HG03469 (cell line): ENCODE results near the gene ADAMTS3.

Experiments
- ATAC-seq: cut with Tn5 transposase; IDR thresholded peaks from one replicate; pipeline ENCODE4 v1.9.1; 2021; ENCODE audit warnings: mild to moderate bottlenecking, moderate library complexity, moderate number of reproducible peaks; ENCODE audit not compliant: unreplicated experiment

Gene ADAMTS3

GRCh38 chr4:72422416-72422815, 146.6 kb downstream of the ADAMTS3 start:
- ATAC-seq = no peak

- ATAC-seq = no peak
Measured at GRCh38 chr4:72418458-72418857, 150.6 kb downstream of the ADAMTS3 start.

GRCh38 chr4:72410158-72410557, 158.9 kb downstream of the ADAMTS3 start:
- ATAC-seq = no peak

GRCh38 chr4:72408568-72408967, 160.5 kb downstream of the ADAMTS3 start:
- ATAC-seq = no peak

- ATAC-seq = no peak
Measured at GRCh38 chr4:72405417-72405816, 163.6 kb downstream of the ADAMTS3 start.

- ATAC-seq = no peak
Measured at GRCh38 chr4:72397314-72397713, 171.7 kb downstream of the ADAMTS3 start.

GRCh38 chr4:72394012-72394663, 174.9 kb downstream of the ADAMTS3 start:
- no peak for ATAC-seq

- ATAC-seq = no peak
Measured at GRCh38 chr4:72391281-72391680, 177.7 kb downstream of the ADAMTS3 start.

- ATAC-seq = no peak
Measured at GRCh38 chr4:72390409-72390808, 178.6 kb downstream of the ADAMTS3 start.

- no peak for ATAC-seq
Measured at GRCh38 chr4:72388521-72388920, 180.5 kb downstream of the ADAMTS3 start.

GRCh38 chr4:72387959-72388358, 181.1 kb downstream of the ADAMTS3 start:
- no peak for ATAC-seq

- ATAC-seq = no peak
Measured at GRCh38 chr4:72383439-72383838, 185.6 kb downstream of the ADAMTS3 start.

- ATAC-seq = no peak
Measured at GRCh38 chr4:72378901-72379300, 190.1 kb downstream of the ADAMTS3 start.

- no peak for ATAC-seq
Measured at GRCh38 chr4:72377491-72378194, 191.4 kb downstream of the ADAMTS3 start.

GRCh38 chr4:72376901-72377300, 192.1 kb downstream of the ADAMTS3 start:
- ATAC-seq = no peak

GRCh38 chr4:72375073-72375736, 193.8 kb downstream of the ADAMTS3 start:
- no peak for ATAC-seq

GRCh38 chr4:72374159-72374558, 194.9 kb downstream of the ADAMTS3 start:
- no peak for ATAC-seq

GRCh38 chr4:72366601-72367000, 202.4 kb downstream of the ADAMTS3 start:
- no peak for ATAC-seq

GRCh38 chr4:72365981-72366380, 203.0 kb downstream of the ADAMTS3 start:
- ATAC-seq = no peak

- no peak for ATAC-seq
Measured at GRCh38 chr4:72365016-72365415, 204.0 kb downstream of the ADAMTS3 start.

GRCh38 chr4:72360075-72360474, 208.9 kb downstream of the ADAMTS3 start:
- no peak for ATAC-seq

GRCh38 chr4:72358483-72358882, 210.5 kb downstream of the ADAMTS3 start:
- ATAC-seq = no peak
